GM19239 (cell line): Measurements from ENCODE around the gene NID2.

Experiments
- DNase-seq: peaks from one replicate; pipeline ENCODE4 v3.0.0; 2011; ENCODE audit warnings: low spot score; ENCODE audit not compliant: insufficient read length
- FAIRE-seq: peaks from 2 replicates; lab custom pipeline; 2011; peaks lifted over from hg19 to GRCh38; lab: Jason Lieb, UNC

The NID2 gene

DNA sequence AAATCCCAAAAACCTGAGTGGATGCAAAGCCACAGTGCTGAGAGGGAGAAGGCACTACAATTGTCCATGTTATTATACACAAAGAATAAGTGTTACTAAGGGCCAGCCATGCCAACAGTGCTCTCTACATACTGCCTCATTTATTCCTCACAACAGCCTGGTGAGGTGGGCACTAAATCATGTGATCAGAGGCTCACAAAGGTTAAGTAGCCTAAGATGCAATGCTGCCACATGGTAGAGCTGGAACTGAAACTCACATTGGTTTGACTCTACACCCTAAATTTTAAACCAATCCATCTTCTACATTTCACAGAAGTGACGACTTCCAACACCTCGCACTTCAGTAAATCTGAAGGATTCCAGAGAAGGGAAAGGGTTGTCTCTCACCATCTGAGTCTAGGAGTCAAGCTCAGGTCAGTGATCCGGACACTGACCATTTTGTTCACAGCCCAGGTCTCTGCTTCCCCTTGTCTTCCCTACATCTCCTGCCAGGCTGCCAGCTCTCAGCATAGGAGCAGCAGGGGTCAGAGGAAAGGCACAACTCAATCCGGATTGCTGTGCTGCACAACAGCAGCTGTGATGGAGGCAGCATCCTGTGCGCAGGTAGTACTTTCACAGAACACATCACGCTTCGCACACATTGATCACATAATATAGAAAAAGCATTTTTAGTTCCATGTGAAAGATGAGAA lies 29.6 kb downstream of the NID2 start:
- DNase-seq: no peak

DNA sequence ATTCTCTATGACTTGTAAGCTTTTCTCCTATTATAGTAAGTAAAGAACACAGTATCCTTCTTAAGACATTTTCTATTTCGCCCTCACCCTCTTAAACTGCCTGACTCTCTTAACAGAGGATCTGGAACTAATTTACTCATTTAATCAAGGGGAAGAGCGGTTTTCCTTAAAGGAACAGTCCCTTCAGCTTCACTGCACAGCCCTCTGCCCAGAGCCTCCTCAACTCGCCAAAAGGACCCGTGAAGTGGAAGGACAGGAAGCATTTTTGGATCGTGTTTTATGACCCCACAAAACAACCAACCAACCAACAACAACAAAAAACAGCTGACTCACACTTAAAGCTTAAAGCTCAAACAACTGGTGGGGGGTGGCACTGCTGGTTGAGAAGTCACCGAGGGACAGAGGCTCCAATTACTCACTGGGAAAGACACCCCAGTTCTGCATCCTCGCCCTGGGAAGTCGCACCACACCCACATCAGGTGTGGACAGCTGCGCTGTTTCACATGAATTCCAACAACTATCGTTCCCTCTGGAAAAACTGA lies 35.7 kb downstream of the NID2 start:
- no peak for FAIRE-seq
- DNase-seq: no peak

More for the DNA sequence above, 29.6 kb downstream of the NID2 start:
- FAIRE-seq: no peak

DNA sequence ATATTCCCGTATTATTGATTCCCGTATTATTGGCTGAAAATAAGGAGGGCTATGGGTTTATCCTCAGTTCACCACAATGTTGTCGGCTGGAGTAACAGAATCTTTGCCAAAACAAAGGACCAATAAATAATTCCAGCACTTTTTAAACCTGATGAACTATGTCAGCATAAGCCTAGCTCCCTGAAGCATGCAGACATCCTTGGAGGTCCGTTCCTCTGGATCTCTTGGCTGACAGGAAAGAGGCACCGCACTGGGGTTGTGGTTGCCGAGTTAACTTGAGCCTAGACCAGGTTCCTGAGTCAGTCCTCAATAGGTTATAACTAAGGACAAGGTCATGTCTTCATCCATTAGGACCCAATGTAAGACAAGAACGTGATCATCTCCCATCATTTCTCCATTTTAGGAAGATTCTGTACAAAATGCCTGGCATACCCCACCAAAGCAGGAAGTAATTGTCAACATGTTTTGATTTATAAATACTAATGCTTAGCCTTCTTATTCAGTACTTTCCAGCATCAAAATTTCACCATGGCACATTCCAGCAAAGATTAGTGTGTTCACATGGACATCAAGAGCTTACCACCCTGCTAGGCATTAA lies 36.6 kb downstream of the NID2 start:
- no peak for FAIRE-seq
- no peak for DNase-seq

DNA sequence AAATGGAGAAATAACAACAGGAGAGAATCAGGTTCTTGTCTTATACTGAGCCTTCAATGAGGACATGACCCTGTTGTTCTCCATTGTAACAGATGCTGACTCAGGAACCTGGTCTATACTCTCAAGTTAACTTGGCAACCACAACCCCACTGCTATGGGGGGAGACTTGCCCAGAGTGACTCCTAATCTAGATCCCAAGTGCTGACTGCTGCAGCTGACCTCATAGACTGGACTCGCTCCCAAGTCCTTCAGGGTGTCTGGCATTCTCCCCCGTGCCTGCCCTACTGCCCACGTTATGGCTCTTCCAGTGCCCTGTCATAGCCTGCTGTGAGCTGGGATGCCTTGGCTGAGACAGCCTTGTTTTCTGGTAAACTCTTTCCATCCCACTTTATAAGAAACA lies 37.1 kb downstream of the NID2 start:
- FAIRE-seq: no peak
- DNase-seq: no peak

DNA sequence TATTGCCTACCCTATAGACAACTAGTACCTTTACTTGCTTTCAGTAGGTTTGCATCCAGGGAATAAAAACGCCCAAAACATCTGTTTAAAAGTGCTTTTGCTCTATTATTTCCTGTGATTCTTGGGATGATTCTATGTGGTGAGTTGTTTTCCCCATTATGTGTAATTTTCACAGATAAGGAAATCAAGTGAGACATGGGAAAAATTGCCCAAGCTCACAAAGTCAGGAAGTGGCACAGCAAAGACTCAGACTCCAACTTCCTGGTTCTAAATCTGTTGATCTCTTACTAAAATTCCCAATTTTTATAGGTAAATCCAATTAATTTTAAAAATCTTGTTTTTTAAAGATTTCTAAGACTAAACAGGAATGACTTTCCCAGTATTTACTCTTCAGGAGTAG lies 39.0 kb downstream of the NID2 start:
- FAIRE-seq: peak; percentile 8

DNA sequence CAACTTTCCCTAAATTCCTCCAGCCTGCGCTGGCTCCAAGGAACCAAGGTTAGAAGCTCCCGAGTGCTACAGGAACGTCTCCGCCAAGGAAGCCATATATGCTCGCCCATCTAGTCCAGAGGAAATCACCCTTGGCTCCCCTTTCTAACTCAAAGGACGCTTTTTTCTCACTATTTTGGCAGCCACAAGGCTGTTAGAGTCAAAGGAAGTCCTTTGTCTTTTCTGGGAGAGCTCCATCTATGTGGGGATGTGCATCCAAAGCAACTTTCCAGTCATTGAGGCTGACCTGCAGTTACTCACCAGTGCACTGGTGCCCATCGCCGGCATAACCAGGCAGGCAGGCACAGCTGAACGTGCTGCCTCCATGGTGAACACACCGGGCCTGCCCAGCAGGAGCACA lies 42.0 kb downstream of the NID2 start:
- no peak for DNase-seq
- FAIRE-seq: no peak

More for the DNA sequence above, 39.0 kb downstream of the NID2 start:
- no peak for DNase-seq

DNA sequence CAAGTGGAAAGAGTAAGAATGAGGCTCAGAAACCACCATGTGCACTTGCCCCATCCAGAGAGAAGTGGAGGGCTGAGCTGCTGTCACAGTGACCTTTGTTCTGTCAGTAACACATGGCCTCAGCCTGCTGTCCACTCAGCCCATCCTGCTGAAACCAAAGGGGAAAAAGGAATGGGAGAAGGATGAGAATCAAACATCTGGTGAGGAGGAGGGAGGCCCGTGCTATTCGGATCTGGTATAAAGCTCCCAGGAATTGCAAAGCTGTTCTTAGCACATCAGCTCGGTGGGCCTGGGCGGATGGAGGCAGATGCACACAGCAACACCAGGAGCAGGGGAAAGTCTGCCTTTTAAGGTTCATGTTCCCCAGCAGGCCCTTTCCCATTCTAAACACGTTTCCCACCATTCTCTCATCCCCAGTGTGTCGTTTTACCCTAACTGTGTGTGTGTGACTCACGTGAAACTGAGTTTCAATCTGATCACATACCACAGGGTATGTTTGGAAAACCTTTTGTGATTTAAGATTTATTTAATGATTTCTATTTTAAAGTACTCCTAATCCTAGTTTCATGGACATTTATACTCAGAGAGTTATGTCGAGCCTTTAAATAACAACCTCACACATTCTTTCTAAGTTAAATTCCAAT lies 42.7 kb downstream of the NID2 start:
- FAIRE-seq (no peak), DNase-seq (no peak)

DNA sequence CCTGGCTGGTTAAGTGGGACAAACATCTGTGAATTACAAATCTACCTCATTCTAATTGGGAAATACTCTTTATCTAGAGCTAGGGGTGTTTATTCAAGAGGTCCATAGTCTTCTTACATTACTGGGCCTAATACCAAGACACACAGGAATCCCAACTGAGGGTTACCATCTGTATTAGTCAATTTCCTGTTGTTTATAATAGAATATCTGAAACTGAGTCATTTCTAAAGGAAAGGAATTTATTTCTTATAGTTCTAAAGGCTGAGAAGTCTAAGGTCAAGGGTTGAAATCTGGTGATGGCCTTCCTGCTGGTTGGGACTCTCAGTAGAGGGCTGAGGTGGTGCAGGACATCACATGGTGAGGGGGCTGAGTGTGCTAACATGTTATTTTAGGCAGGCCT lies 43.5 kb downstream of the NID2 start:
- no peak for DNase-seq
- no peak for FAIRE-seq

DNA sequence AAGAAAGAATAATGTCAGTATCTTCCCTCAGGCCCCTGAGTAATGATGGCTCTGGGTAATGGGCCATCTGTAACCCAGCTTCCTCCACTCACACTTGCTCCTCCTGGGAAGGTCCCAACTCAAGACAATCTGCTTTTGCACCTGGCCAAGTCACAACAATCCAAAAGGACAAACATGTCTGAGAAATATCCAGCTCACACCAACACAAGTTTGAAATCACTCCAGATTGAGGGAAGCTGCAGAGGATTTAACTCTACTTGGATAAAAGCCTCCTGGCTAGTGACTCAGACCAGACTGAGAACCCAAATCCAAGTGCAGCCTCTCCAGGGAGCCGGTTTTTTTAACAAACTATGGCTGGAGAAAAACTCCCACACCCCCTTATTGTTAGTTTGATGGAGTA lies 45.3 kb downstream of the NID2 start:
- no peak for FAIRE-seq
- no peak for DNase-seq

DNA sequence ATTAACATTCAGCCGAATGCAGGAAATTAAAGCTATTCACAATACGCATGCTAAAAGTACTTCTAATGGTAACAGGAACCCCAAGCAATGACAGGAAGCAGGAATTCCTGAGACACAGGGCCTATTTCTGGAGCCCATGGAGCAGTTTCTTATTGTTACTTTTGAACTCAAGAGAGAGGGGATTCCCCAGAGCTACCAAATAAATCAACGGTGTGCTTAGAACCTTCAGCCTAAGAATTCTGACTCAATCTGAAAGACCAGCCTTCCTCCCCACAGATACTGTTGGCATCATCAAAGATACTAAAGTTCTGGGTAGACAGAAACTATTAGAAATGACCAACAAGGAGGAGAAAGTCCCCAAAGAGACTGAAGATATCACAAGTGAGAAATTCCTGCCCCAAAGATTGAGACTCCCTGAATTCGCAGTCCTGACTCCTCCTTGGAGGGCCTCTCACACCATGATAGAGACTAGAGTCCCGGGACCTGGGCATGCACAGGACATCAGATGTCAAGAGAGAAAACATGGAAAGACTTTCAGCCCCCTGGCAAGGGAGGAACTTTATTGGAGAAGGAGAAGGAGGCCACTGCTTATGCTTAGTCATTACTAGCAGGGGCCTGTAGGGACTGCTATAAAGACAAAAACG lies 46.8 kb downstream of the NID2 start:
- DNase-seq (no peak), FAIRE-seq (peak; percentile 58)

DNA sequence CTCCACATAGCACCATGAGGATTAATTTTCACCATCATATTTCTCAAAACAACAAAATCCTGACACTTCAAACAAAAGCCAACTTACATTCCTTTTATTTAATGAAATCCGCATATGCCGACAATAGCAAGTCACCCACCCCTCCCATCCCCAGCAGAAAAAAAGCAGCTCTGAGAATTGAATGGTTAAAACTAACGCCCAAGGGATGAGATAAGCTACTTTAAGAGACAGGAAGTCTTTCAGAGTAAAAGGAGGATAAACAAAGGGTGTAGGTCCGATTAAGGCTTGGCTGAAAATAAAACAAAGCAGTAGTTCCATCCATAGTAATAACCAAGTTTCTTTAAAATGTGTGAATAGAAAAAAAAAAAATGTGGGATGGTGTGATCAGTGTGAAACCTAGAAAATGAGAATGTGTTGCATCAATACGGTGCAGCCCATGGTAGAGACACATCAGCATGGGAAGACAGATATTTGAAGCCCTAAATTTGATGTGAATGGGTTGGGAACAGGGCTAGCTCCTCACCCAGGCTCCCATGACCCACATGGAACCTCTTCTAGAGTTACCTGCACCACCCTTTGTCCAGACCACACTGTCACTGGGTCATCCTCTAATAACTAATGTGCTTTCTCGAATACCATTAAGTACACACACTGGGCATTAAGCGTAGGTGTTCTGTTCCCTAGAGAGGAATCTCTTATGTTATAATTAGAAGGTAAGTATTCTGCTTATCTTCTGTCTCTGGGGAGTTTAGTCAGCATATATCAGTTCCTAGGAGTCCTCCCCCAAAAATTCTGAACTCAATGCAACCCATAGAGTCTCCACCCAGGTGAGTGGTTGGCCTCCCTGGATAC lies 47.8 kb downstream of the NID2 start:
- DNase-seq (no peak), FAIRE-seq (no peak)

DNA sequence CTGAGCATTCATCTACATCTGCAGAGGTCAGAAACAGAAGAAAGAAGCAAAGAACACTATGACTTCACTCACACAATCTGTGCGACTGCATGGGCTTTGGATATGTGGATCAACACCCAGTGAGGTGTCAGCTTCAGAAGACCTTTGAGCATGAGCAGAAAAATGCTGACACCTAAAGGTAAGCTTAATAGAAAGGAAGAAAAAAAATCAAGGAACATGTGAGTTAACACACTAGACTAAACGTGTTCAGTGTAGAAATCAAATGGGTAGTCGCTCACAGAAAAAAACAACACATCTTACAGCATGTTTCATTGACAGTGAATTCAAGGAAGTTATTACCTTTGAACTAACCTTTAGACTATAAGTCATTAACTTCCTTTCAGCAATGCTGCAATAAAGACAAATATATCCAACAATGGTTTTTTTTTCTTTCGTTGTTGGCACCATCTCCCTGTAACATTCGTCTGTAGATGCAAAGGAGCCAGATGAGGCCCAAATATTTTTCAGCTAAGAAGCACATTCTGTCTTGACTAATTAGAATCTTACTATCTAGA lies 48.6 kb downstream of the NID2 start:
- FAIRE-seq (no peak), DNase-seq (no peak)

DNA sequence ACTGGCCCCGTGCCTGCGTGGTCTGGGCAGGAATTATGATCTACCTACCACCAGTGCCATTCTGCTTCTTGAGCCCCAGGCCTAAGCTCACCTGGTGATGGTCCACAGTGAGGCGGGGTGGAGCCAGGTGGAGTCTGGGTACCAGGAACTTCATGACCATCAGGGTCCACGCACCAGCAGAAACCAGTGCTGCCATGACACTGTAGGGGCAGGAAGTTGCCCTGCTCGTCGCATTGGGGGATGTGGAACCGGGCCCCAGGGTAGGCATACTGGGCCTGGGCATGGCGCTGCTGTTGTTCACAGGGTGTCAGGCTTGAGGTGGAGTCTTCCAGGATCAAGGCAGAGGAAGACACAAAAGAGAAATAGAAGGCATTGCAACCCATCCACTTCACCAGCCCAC lies 49.9 kb downstream of the NID2 start:
- no peak for DNase-seq
- no peak for FAIRE-seq

DNA sequence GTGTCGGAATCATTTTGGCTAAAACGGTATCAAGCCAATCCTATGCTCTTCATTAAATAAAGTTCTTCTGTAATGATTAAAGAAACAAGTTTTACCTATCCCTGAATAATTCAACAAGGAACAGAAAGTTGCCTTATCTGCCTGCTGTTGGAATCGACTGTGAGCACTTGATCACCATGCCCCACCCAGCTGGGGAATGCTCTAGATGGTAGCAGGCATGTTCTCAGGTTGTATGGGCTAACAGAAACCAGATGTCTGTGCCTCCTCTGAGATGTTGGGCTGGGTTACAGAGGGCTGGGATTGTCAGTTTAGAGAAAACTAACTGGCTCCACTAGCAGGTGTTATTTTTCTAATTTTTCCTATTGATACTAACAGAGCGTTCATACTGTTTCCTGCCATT lies 50.6 kb downstream of the NID2 start:
- no peak for DNase-seq
- no peak for FAIRE-seq

DNA sequence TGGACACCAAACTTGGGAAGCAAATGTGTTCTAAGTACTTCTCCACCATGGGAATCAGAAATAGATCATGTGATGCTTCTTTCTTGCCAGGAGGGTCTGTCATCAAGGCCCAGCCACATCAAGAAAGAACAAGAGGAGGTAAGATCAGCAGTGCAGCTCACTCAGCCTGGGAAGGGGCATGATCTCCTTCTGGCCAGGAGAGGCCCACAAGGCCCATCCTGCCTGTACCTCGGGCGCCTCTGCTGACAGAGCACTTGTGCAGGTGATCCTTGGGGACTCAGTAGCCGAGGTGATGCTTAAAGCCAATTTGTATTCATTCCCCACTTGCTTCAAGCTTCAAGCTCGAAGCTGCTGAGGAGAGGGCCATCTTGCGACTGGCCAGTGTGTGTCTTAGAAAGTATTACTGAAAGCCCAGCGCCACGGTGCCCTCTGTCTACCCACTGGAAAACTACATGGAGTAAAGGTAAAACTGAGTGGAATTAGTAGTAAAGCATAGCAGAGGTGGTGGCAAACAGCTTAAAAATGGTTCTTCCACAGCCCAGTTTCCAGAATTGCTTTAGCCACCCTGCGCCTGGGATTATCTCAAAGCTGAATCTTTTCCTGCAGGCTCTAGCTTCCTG lies 53.3 kb downstream of the NID2 start:
- FAIRE-seq (no peak), DNase-seq (no peak)

DNA sequence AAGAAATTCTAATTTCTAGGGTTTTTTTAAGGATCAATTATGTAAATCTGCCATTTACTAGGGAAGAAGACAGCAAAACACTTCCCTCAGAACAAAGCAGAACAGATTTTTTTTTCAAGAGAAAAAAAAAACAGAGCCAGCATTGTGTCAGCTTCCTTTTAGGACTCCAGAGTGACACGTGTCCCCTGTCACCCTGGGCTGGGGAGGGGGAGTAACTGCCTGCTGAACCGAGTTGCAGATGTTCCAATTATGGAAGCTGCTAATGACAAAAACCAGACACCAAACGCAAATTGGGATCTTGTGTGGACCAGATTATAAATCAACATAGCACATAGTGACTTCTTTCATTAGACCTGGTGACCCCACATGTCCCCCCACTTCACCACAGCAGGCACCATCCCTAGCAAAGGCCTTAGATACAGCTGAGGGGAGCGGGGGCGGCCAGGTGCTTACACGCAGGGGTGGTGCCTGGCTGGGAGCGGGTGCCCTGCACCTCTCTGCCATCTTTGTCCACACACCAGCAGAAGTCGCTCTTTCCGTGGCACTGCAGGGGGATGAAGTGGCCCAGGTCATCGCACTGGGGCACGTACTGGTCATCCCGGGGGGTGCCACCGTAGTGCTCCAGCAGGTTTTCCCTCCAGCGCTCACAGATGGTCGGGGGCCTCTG lies 54.1 kb downstream of the NID2 start:
- DNase-seq: no peak
- no peak for FAIRE-seq

DNA sequence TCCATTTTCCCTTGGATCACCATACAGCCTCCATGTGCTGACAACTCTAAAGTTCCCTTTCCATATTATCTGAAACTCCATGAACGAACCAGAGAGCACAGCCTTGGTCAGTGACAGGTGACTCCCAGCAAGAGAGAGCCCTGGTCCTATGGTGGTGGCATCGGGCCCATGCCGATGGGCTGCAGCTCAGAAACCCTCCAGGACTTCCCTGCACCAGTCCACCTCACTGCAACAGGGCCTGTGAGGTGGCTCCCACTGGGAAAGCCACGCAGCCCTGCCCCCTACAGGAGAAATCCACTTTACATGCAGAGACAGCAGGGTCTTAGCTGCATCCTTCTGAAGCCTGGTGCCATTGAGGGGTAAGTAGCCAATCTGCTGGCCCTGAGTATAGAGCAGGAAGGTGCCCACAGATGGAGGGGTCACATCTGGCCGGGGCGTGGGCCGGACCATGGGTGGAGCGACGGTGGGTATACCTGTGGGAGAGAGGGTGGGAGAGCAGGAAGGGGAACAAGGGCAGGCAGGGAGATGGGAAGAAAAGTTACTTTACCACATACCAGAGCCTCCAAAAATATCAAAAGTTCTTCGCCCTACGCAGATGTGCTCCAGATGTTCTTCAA lies 54.8 kb downstream of the NID2 start:
- FAIRE-seq (no peak), DNase-seq (no peak)

DNA sequence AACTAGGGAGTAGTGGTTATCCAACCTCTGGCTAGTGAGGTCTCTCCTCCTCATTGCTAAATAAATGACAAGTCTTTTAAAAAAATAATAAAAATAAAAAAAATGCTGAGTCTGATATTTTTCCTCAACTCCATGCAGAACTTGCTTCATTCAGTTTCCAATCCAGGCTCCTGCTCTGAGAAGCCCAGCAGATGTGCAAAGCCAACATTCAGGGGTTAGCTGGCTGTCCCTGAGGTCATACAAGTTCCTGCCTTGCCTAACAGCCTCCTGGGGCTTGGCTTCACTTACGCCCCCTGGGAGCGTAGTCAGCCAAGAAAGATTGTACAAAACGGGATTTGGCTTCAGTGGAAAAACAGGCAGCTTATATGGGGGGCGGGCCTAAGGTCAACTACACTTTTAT lies 56.2 kb downstream of the NID2 start:
- no peak for FAIRE-seq

More for the DNA sequence above, 56.2 kb downstream of the NID2 start:
- no peak for DNase-seq
